Measurements from ENCODE around the gene MOBP.

- TF ChIP-seq CTCF (optimal IDR thresholded peaks at IDR 0.05 in 1 of 3, IDR thresholded peaks at IDR 0.05 in 1 of 3, conservative IDR thresholded peaks at IDR 0.05 in 1 of 3; ENCODE audit: extremely low read depth in 1 of 3, insufficient read depth in 2 of 3, low read length in 3 of 3): no peak
- TF ChIP-seq EZH2 (IDR thresholded peaks at IDR 0.05; ENCODE audit: low read length): no peak
These were observed 41.2 kb upstream of the MOBP start for GRCh38 chr3:39426312-39426711.
